HG02678 (cell line): Measurements from ENCODE around the gene CDK14.
"Not testable (repeated sequence)": the region's sequence is repeated elsewhere in the genome, so short reads cannot be mapped to it uniquely, and the experiment has no call there.

Experiments used
- ATAC-seq: cut with Tn5 transposase; IDR thresholded peaks from one replicate; pipeline ENCODE4 v1.9.1; 2021; ENCODE audit warnings: mild to moderate bottlenecking, moderate library complexity; ENCODE audit not compliant: unreplicated experiment

Gene CDK14

GRCh38 chr7:90629297-90629918 lies 33.3 kb downstream of the CDK14 start:
- ATAC-seq: peak; percentile 81

DNA sequence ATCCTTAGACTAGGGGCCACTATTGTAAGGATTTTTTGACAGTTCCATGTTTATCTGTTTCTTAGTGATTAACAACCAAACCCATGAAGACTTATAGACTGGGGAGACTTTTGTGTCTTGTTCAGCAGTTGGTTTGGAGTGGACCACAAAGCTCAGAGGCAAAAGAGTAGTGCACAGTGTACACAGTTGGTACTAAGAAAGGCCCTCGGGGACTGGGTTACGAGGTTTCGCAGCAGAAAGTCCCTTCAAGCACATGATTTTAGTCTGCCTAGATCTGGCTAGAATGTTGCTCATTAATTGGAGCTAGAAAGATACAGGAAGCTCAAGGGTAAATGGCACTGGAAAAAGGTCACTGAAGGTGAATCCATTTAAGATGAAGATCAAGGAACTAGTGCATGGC lies 35.4 kb downstream of the CDK14 start:
- ATAC-seq: no peak

- not testable (repeated sequence) for ATAC-seq
These were observed 43.6 kb downstream of the CDK14 start for GRCh38 chr7:90639683-90640082.

DNA sequence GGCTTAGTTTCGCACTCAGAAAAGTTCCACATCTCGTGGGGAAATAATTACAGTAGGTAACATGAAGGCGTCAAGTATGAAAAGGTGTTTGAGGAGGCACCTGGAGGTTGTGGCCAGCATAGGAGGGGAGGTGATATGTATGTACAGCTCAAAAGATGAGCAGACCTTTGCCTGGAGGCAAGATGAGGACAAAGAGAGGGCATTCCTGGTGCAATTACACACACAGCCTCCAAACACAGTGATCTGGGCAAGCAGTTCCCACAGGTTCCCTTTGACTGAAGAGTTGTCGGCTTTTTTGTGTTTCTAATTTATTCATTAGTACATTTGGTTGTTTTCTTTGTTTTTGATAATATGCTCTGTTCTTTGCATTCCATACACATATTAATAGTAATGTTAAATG lies 46.9 kb downstream of the CDK14 start:
- no peak for ATAC-seq

- ATAC-seq: peak; percentile 64
These were observed 49.7 kb downstream of the CDK14 start for GRCh38 chr7:90645784-90646183.

DNA sequence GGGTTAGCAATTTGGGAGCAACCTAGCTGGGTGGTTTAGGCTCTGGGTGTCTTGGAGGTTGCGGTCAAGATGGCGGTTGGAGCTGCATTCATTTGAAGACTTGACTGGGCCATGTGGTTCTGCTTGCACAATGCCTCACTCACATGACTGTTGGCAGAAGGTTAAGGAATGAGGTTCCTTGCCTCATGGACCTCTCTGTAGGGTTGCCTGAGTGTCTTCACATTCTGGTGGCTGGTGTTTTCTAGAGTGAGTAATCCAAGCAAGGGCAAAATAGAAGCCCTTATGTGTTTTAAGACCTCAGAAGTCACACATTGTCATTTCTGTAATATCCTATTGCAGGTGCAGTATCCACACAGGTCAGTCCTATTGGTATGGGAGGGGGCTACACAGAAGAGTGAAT lies 52.0 kb downstream of the CDK14 start:
- ATAC-seq: no peak

DNA sequence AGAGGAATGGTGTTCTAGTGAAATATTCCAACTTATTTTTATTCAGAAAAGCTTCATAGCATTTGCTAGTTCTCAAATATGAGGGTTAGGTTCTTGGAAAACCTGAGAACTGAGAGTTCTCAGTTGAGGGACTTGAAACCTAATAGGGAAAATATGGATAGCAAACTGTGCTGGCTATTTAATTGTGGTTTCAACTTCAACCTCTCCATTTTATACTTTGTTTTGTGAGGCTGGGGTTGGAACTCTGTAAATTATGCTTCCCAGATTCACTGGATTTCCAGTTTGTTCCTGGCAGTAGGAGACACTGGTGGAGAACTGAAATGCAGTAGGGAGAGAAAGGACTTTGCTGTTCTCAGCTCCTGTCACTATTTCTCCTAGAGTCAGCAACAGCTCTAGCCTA lies 52.7 kb downstream of the CDK14 start:
- ATAC-seq: no peak

DNA sequence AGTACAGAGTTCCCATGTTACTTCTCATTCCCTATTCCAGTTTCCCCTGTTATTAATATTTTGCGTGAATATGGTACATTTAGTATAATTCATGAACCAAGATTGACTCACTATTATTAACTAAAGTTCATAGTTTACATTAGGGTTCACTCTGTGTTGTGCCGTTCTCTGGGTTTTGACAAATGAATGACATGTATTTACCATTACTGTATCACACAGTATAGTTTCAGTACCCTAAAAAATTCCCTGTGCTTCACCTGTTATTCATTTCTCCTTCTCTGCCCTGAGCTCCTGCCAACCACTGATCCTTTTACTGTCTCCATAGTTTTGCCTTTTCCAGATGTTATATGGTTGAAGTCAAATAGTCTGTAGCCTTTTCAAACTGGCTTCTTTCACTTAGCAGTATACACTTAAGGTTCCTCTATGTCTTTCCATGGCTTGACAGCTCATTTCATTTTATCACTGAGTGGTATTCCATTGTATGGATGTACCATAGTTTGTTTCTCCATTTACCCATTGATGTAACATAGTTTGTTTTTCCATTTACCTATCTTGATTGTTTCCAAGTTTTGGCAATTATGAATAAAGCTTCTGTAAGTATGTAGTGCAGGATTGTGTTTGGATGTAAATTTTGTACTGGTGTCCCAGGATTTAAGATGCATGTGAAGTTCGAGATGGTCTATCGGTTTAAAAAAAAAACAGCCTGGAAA lies 58.8 kb downstream of the CDK14 start:
- no peak for ATAC-seq

GRCh38 chr7:90655566-90655965 lies 59.4 kb downstream of the CDK14 start:
- peak; percentile 65 for ATAC-seq

GRCh38 chr7:90657481-90657880 lies 61.4 kb downstream of the CDK14 start:
- no peak for ATAC-seq

DNA sequence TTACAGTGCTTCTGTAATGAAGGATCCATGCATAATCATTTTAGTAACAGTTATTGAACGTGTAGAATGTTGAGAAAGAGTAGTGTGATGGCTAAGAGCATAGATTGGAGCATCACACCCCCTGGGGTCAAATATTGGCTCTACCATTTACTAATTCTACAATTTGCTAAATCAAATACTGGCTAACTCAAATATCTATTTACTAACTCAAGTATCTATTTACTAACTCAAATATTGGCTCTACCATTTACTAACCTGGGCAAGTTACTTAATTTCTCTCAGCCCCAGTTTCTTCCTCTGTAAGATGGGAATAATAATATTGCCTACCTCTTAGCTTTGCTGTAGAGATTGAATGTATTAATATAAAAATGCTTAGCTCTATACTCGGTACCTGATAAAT lies 64.0 kb downstream of the CDK14 start:
- ATAC-seq: no peak

- peak; percentile 47 for ATAC-seq
These were observed 64.7 kb downstream of the CDK14 start for GRCh38 chr7:90660819-90661218.

DNA sequence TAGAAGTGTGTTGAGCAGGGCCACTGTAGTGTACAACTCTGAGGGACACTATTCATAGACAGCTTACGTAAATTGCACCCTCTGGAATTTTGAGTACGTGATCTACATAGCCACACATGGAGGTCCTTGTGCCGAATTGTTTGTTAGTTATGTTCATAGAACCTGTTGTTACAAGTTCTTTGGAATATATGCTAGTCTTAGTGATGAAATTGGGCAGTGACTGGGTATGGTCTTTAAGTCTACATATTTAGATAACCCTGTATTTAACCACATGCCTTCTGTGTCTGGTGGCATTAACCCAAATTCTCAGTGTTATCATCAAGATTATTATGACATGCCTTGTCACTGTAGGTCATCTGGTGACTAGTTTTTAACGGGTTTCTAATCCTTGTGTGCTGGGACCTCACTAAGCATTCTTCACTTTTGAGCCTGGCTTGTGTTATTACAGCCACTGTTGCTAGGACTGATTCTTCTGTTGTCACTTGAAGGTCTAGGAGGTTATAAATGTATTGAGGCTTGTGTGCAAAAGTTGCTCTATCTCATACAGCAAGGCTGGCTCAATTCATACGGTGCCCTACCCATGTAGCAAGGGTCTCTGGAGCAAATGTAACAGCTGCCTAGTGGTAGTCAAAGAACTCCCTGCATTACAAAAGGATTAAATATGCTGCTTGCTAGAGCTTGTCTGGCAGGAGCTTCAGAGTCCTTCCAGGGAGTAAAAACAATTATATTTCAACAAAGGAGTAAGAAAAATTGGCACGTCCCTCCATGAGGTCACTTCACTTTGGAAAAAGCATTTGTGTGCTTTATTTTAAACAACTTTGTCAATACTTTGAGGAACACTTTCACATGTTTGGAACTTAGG lies 65.4 kb downstream of the CDK14 start:
- ATAC-seq: no peak

GRCh38 chr7:90663176-90663575 lies 67.1 kb downstream of the CDK14 start:
- no peak for ATAC-seq

GRCh38 chr7:90666186-90666585 lies 70.1 kb downstream of the CDK14 start:
- no peak for ATAC-seq

DNA sequence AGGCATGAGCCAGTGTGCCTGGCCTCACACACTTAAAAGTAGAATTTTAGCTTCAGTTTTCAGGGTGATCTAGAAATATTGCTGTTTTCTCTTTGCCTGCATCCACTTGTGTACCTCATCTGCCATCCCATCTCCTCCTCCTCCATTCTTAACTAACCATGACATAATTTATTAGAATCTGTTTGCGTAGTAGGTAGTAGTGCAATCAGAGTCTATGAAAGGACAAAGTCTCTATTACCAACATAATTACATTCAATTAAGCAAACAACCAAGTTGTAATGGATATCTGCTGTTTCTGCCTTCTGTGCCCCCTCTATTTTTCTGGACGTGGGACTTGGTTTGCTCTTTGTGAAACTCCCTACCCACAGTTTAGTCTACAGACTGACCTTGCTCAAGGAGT lies 72.9 kb downstream of the CDK14 start:
- ATAC-seq: no peak

DNA sequence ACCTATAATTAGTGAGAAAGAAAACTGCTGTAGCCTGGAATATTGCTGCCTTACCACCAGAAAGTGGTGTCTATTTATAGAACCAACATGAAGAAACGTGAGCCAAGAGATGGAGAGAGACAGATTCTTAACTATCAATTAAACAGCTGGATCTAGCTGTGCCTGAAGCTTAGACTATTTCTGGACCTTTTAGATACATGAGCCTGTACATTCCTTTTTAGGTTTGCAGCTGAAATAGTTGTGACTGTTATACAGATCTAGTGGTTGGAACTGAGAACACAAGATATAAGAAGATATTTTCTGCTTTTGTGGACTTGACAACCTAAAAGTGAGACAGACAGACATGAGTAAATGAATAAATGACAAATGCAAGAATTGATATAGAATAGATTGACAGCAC lies 73.4 kb downstream of the CDK14 start:
- ATAC-seq: peak; percentile 60

- ATAC-seq: no peak
These were observed 75.5 kb downstream of the CDK14 start for GRCh38 chr7:90671571-90671970.

- no peak for ATAC-seq
These were observed 76.1 kb downstream of the CDK14 start for GRCh38 chr7:90672210-90672609.

- ATAC-seq: no peak
These were observed 78.5 kb downstream of the CDK14 start for GRCh38 chr7:90674625-90675024.

- no peak for ATAC-seq
These were observed 79.9 kb downstream of the CDK14 start for GRCh38 chr7:90675982-90676381.
